Measurements from ENCODE around the gene LDAH. TPM values are rescaled to one million over a fixed set of nuclear protein-coding genes. Genes with fewer than 3 reads are reported as not detected.
A peak's percentile ranks its signal among the peaks of the same experiment; 100 is the strongest.

LDAH gene
- total and polyA plus RNA-seq, 10 of the 15 experiments (the other 5 are each of a cell fraction or from before 2014, with no cell fraction given) = 17.9 to 44.7 (median 30.0) TPM

GRCh38 chr2:20818820-20819219 is 4.1 kb downstream of the LDAH start:
- Histone ChIP-seq H3K36me3 (ENCODE audit: control insufficient read depth in 2 of 2, insufficient read depth in 2 of 2, low read length in 1 of 2) (no peaks in the 10 kb centered on the region), H3K27ac (ENCODE audit: control insufficient read depth, insufficient read depth) (no peak overlapping the region), H3K9me3 (replicated peaks; ENCODE audit: control insufficient read depth, insufficient read depth, low read length) (no peaks in the 10 kb centered on the region), H2AFZ (ENCODE audit: control insufficient read depth, low read depth, low read length) (no peak overlapping the region), H3K79me2 (ENCODE audit: control insufficient read depth, insufficient read depth, low read length) (peaks cover 34% of the 10 kb centered on the region), H3K9ac (ENCODE audit: control insufficient read depth, insufficient read depth, low read length) (no peak overlapping the region), H3K4me1 (ENCODE audit: control insufficient read depth, insufficient read depth, low read length) (no peaks in the 10 kb centered on the region), H3K4me3 (no peak overlapping the region), H4K20me1 (ENCODE audit: control insufficient read depth, insufficient read depth) (no peaks in the 10 kb centered on the region), H3K27me3 (replicated peaks in 1 of 2; ENCODE audit: control insufficient read depth in 2 of 2, insufficient read depth in 2 of 2, low read length in 1 of 2) (no peaks in the 10 kb centered on the region), H3K4me2 (ENCODE audit: control insufficient read depth, insufficient read depth) (peak overlapping the region; percentile 22; the same call in 1 of the 2 replicates)
- TF ChIP-seq PKNOX1 (IDR thresholded peaks at IDR 0.05) (no peak), BRCA1 (IDR thresholded peaks at IDR 0.05; ENCODE audit: low read depth, low read length) (no peak), TCF7 (IDR thresholded peaks at IDR 0.05; ENCODE audit: borderline replicate concordance) (0 out of 2 replicates have a peak, but pooled peaks have one; percentile 29), USF2 (IDR thresholded peaks at IDR 0.05; ENCODE audit: borderline replicate concordance, low read depth, low read length) (no peak), RUNX3 (IDR thresholded peaks at IDR 0.05; ENCODE audit: low read length) (peak; percentile 40; the same call in 1 of the 2 replicates), ATF3 (IDR thresholded peaks at IDR 0.05; ENCODE audit: borderline replicate concordance, extremely low read depth, low read depth, low read length) (no peak), JUND (IDR thresholded peaks at IDR 0.05; ENCODE audit: low read depth, low read length) (no peak), KDM1A (IDR thresholded peaks at IDR 0.05; ENCODE audit: borderline replicate concordance) (no peak), JUNB (IDR thresholded peaks at IDR 0.05) (0 out of 2 replicates have a peak, but pooled peaks have one; percentile 13), ATF2 (IDR thresholded peaks at IDR 0.05; ENCODE audit: low read length) (no peak)
- ChIA-PET RAD21 (ENCODE audit: unreplicated experiment) (no interaction called here), CTCF (interaction anchor here (0.6 to 1.1 kb wide), 2 partner anchors 140 to 167 kb away, joined by 4 read pairs; partner anchors contain the start of gene HS1BP3), SMC1A (ENCODE audit: uncharacterized antibody, unreplicated experiment) (interaction anchor here (1.2 kb wide), 1 partner anchor 26 kb away, joined by 3 read pairs; no protein-coding TSS in a partner anchor), POLR2A (no interaction called here)
- FAIRE-seq = no peak
- no TSS peak for BruUV-seq (replicated peaks)
- no peak for DNase-seq (ENCODE audit: low read depth, low spot score)
- 38% methylated on average over 2 of the region's 2 CpGs for WGBS (ENCODE audit: insufficient coverage, insufficient replicate concordance, low lambda C conversion rate, missing lambda C conversion rate)
- in situ Hi-C loops (cut with MboI) = no loop called here
- intact Hi-C loops (cut with micrococcal nuclease; ENCODE audit: unreplicated experiment) = no loop called here
- ATAC-seq = no peak

Measured in GM12878 (cell line).